COLO829 (cell line): ENCODE measurements around the gene SLC2A4.

ENCODE experiments used
- DNase-seq: peaks from one replicate; pipeline ENCODE4 v3.0.0; 2012; ENCODE audit warnings: low spot score

Gene SLC2A4

GRCh38 chr17:7248796-7249195 lies 32.7 kb upstream of the SLC2A4 start:
- DNase-seq, result no peak

- DNase-seq, result no peak
Observed at GRCh38 chr17:7249214-7249613, 32.3 kb upstream of the SLC2A4 start.

- DNase-seq, result no peak
Observed at GRCh38 chr17:7249830-7250229, 31.7 kb upstream of the SLC2A4 start.

GRCh38 chr17:7250695-7251627 lies 30.6 kb upstream of the SLC2A4 start:
- no peak for DNase-seq

- DNase-seq, result peak; percentile 100
Observed at GRCh38 chr17:7251661-7252175, 29.8 kb upstream of the SLC2A4 start, which contains the start of gene CTDNEP1. Gene CTDNEP1 (minus strand): TSS chr17:7251734. CDS start chr17:7251296, 438 bp downstream.

GRCh38 chr17:7252176-7253043 lies 29.1 kb upstream of the SLC2A4 start, which contains the start of gene ELP5:
Gene ELP5 (plus strand): TSS chr17:7252215. CDS start chr17:7252551, 336 bp downstream.
- peak; percentile 89 for DNase-seq

- DNase-seq, result no peak
Observed at GRCh38 chr17:7253082-7253481, 28.4 kb upstream of the SLC2A4 start.

GRCh38 chr17:7254511-7254910 lies 27.0 kb upstream of the SLC2A4 start:
- no peak for DNase-seq

- no peak for DNase-seq
Observed at GRCh38 chr17:7256766-7257456, 24.6 kb upstream of the SLC2A4 start.

GRCh38 chr17:7258731-7259554 lies 22.6 kb upstream of the SLC2A4 start:
- no peak for DNase-seq

- DNase-seq, result no peak
Observed at GRCh38 chr17:7259555-7259889, 22.0 kb upstream of the SLC2A4 start.

- DNase-seq, result no peak
Observed at GRCh38 chr17:7260151-7260550, 21.4 kb upstream of the SLC2A4 start.

GRCh38 chr17:7260651-7261378 lies 20.7 kb upstream of the SLC2A4 start:
- no peak for DNase-seq

- DNase-seq, result no peak
Observed at GRCh38 chr17:7261379-7262191, 19.9 kb upstream of the SLC2A4 start.

GRCh38 chr17:7262192-7262934 lies 19.2 kb upstream of the SLC2A4 start, which contains the start of gene CLDN7:
Gene CLDN7 (minus strand): TSS chr17:7262478. CDS start chr17:7262043, 435 bp downstream.
- DNase-seq, result no peak

GRCh38 chr17:7262935-7263800 lies 18.4 kb upstream of the SLC2A4 start:
- DNase-seq, result no peak

- no peak for DNase-seq
Observed at GRCh38 chr17:7263801-7264078, 17.8 kb upstream of the SLC2A4 start.

GRCh38 chr17:7266784-7267183 lies 14.7 kb upstream of the SLC2A4 start:
- no peak for DNase-seq
